Neural cell (in vitro differentiated cells): ENCODE data around the gene PDE11A. TPM values are rescaled to one million over a fixed set of nuclear protein-coding genes. Genes with fewer than 3 reads are reported as not detected.

ENCODE experiments used
- H2AFZ ChIP-seq: fragments of 200-600, 300-800 bp; sonication (generic), shearing (Covaris generic); 2 replicates; pipeline ENCODE4 v1.6.0; 2014; ENCODE audit warnings: low read depth, mild to moderate bottlenecking, antibody characterized with exemption, low read length, moderate library complexity
- H3F3A ChIP-seq: fragments of 200-600 bp; shearing (Covaris generic); 2 replicates; pipeline ENCODE4 v1.6.1; 2016; ENCODE audit warnings: mild to moderate bottlenecking, moderate library complexity, mixed read lengths, antibody characterized with exemption, low read length; ENCODE audit not compliant: insufficient read depth, poor library complexity, severe bottlenecking
- H3K27ac ChIP-seq: fragments of 200-600, 300-800 bp; sonication (generic), shearing (Covaris generic); 2 replicates; pipeline ENCODE4 v1.5.1; 2014; ENCODE audit warnings: mild to moderate bottlenecking, low read length, moderate library complexity
- H3K27me3 ChIP-seq: fragments of 300-800, 200-600 bp; sonication (generic), shearing (Covaris generic); 2 replicates; pipeline ENCODE4 v1.6.0; 2014; ENCODE audit warnings: mild to moderate bottlenecking, low read depth, low read length, moderate library complexity; ENCODE audit not compliant: insufficient read depth
- H3K36me3 ChIP-seq: fragments of 300-800, 200-600 bp; sonication (generic), shearing (Covaris generic); 2 replicates; pipeline ENCODE4 v1.5.1; 2014; ENCODE audit warnings: mild to moderate bottlenecking, antibody characterized with exemption, low read length, moderate library complexity; ENCODE audit not compliant: insufficient read depth
- H3K4me2 ChIP-seq: fragments of 300-800, 200-600 bp; sonication (generic), shearing (Covaris generic); 2 replicates; pipeline ENCODE4 v1.6.0; 2014; ENCODE audit warnings: mild to moderate bottlenecking, low read length
- H3K4me3 ChIP-seq: fragments of 300-800, 200-600 bp; sonication (generic), shearing (Covaris generic); 2 replicates; pipeline ENCODE4 v1.5.1; 2014; ENCODE audit warnings: mild to moderate bottlenecking, low read length, moderate library complexity
- H3K79me2 ChIP-seq: fragments of 200-600 bp; shearing (Covaris generic); replicated peaks from 2 replicates; pipeline ENCODE4 v1.6.0; 2014; ENCODE audit warnings: mild to moderate bottlenecking, low read length, moderate library complexity; ENCODE audit not compliant: insufficient read depth
- H3K9ac ChIP-seq: fragments of 300-800, 200-600 bp; sonication (generic), shearing (Covaris generic); 2 replicates; pipeline ENCODE4 v1.6.1; 2016; ENCODE audit warnings: mild to moderate bottlenecking, low read length, mixed read lengths
- H3K9me2 ChIP-seq: fragments of 200-600 bp; shearing (Covaris generic); 2 replicates; pipeline ENCODE4 v1.6.1; 2016; ENCODE audit warnings: mild to moderate bottlenecking, low read length, mixed read lengths; ENCODE audit not compliant: insufficient read depth
- H3K9me3 ChIP-seq: fragments of 200-600, 300-800 bp; sonication (generic), shearing (Covaris generic); 2 replicates; pipeline ENCODE4 v1.6.1; 2016; ENCODE audit warnings: mild to moderate bottlenecking, mixed run types, low read length, moderate library complexity, mixed read lengths
- H4K20me1 ChIP-seq: fragments of 200-600 bp; shearing (Covaris generic); 2 replicates; pipeline ENCODE4 v1.6.1; 2016; ENCODE audit warnings: mild to moderate bottlenecking, mixed run types; ENCODE audit not compliant: insufficient read depth
- CTCF ChIP-seq: fragments of 450-650 bp; IDR thresholded peaks from 2 replicates; pipeline ENCODE4 v1.5.1; 2014; ENCODE audit warnings: antibody characterized with exemption, mild to moderate bottlenecking, moderate library complexity; ENCODE audit not compliant: poor library complexity, severe bottlenecking
- EP300 ChIP-seq: fragments of 450-650 bp; conservative IDR thresholded peaks from 2 replicates; pipeline ENCODE4 v1.6.1; 2014; ENCODE audit warnings: antibody characterized with exemption, mild to moderate bottlenecking, moderate library complexity; ENCODE audit not compliant: poor library complexity, severe bottlenecking
- EZH2 ChIP-seq: fragments of 200-600, 300-800 bp; shearing (Covaris generic), sonication (generic); IDR thresholded peaks from 2 replicates; pipeline ENCODE4 v1.6.1; 2014; ENCODE audit warnings: antibody characterized with exemption, low read length, borderline replicate concordance, mild to moderate bottlenecking; ENCODE audit not compliant: insufficient read depth, poor library complexity, severe bottlenecking
- MXI1 ChIP-seq: fragments of 450-650 bp; conservative IDR thresholded peaks from 2 replicates; pipeline ENCODE4 v1.6.1; 2014; ENCODE audit warnings: antibody characterized with exemption, mild to moderate bottlenecking; ENCODE audit not compliant: poor library complexity, severe bottlenecking
- POLR2AphosphoS5 ChIP-seq: IDR thresholded peaks from 2 replicates; pipeline ENCODE4 v1.6.1; 2012
- RAD21 ChIP-seq: fragments of 450-650 bp; conservative IDR thresholded peaks from 2 replicates; pipeline ENCODE4 v1.6.1; 2014; ENCODE audit warnings: antibody characterized with exemption, mild to moderate bottlenecking, moderate library complexity
- REST ChIP-seq: IDR thresholded peaks from 2 replicates; pipeline ENCODE4 v1.6.1; 2012; ENCODE audit warnings: borderline replicate concordance
- SMC3 ChIP-seq: fragments of 450-650 bp; conservative IDR thresholded peaks from 2 replicates; pipeline ENCODE4 v1.6.1; 2014; ENCODE audit warnings: antibody characterized with exemption, mild to moderate bottlenecking, moderate library complexity; ENCODE audit not compliant: poor library complexity
- TAF1 ChIP-seq: IDR thresholded peaks from 2 replicates; pipeline ENCODE4 v1.6.1; 2012; ENCODE audit warnings: low read depth
- polyA plus RNA-seq: library from polyadenylated mRNA; depleted of rRNA; stranded (reverse); fragments of >200 nt; gene quantifications from 2 replicates; pipeline ENCODE4 v1.2.3, GENCODE V29; 2014

The PDE11A gene
- polyA plus RNA-seq, 1 donor from 2014 or later, result 0.89 TPM

- H3K79me2 ChIP-seq, result no peaks in the 10 kb centered on the region
- H3K4me3 ChIP-seq, result peak overlapping the region; percentile 40
- peaks cover 57% of the 10 kb centered on the region for H3K27me3 ChIP-seq
- no peak overlapping the region for H3K9ac ChIP-seq
- no peaks in the 10 kb centered on the region for H3F3A ChIP-seq
- peak overlapping the region; percentile 50 for H3K27ac ChIP-seq
- H3K36me3 ChIP-seq, result no peaks in the 10 kb centered on the region
- no peaks in the 10 kb centered on the region for H3K9me2 ChIP-seq
- TF ChIP-seq EP300 (peak; percentile 76), EZH2 (no peak), SMC3 (no peak), RAD21 (no peak), CTCF (no peak), REST (peak; percentile 21), TAF1 (no peak), MXI1 (no peak), POLR2AphosphoS5 (peak; percentile 72)
- no peak overlapping the region for H2AFZ ChIP-seq
- no peaks in the 10 kb centered on the region for H3K9me3 ChIP-seq
- no peaks in the 10 kb centered on the region for H4K20me1 ChIP-seq
- H3K4me2 ChIP-seq, result peak overlapping the region; percentile 27
Observed at GRCh38 chr2:177909962-177910361, 162.6 kb downstream of the PDE11A start.

- no peaks in the 10 kb centered on the region for H3K79me2 ChIP-seq
- no peaks in the 10 kb centered on the region for H3F3A ChIP-seq
- no peaks in the 10 kb centered on the region for H3K9me2 ChIP-seq
- no peak overlapping the region for H3K9ac ChIP-seq
- peak overlapping the region; percentile 40 for H3K4me3 ChIP-seq
- H3K9me3 ChIP-seq, result no peaks in the 10 kb centered on the region
- no peaks in the 10 kb centered on the region for H3K36me3 ChIP-seq
- TF ChIP-seq MXI1 (no peak), REST (no peak), EP300 (peak; percentile 51), EZH2 (no peak), TAF1 (no peak), POLR2AphosphoS5 (peak; percentile 76), CTCF (no peak)
- no peaks in the 10 kb centered on the region for H4K20me1 ChIP-seq
- H3K27me3 ChIP-seq, result peaks cover 47% of the 10 kb centered on the region
- H2AFZ ChIP-seq, result no peak overlapping the region
- H3K27ac ChIP-seq, result no peak overlapping the region
- H3K4me2 ChIP-seq, result no peak overlapping the region
Observed at GRCh38 chr2:177908824-177909223, 163.8 kb downstream of the PDE11A start.
